Measurements from ENCODE around the gene AKR7A2.

Gene AKR7A2

GRCh38 chr1:19342062-19342750 is 30.3 kb upstream of the AKR7A2 start:
- Histone ChIP-seq H3K4me1 (ENCODE audit: insufficient read depth, low read length) (peaks cover 15% of the 10 kb centered on the region), H3K27me3 (ENCODE audit: control insufficient read depth in 1 of 2, insufficient read depth in 2 of 2, low read length in 2 of 2) (no peaks in the 10 kb centered on the region), H3K27ac (ENCODE audit: low read depth, low read length) (no peak overlapping the region), H3K36me3 (ENCODE audit: insufficient read depth, low read length) (peaks cover 46% of the 10 kb centered on the region), H3K9ac (ENCODE audit: low read length) (no peak overlapping the region), H3K9me3 (ENCODE audit: low read length) (no peaks in the 10 kb centered on the region), H3K4me3 (ENCODE audit: low read depth in 1 of 2, low read length in 2 of 2) (no peak overlapping the region)

- no peak overlapping the region for H3K9ac ChIP-seq (ENCODE audit: low read length)
- no peak overlapping the region for H3K27ac ChIP-seq (ENCODE audit: low read depth, low read length)
- peaks cover 46% of the 10 kb centered on the region for H3K36me3 ChIP-seq (ENCODE audit: insufficient read depth, low read length)
- no peaks in the 10 kb centered on the region for H3K27me3 ChIP-seq (ENCODE audit: control insufficient read depth in 1 of 2, insufficient read depth in 2 of 2, low read length in 2 of 2)
- no peaks in the 10 kb centered on the region for H3K9me3 ChIP-seq (ENCODE audit: low read length)
- no peak overlapping the region for H3K4me3 ChIP-seq (ENCODE audit: low read depth in 1 of 2, low read length in 2 of 2)
- peaks cover 13% of the 10 kb centered on the region for H3K4me1 ChIP-seq (ENCODE audit: insufficient read depth, low read length)
Measured at GRCh38 chr1:19341201-19342061, 29.5 kb upstream of the AKR7A2 start.

GRCh38 chr1:19340387-19340937 is 28.5 kb upstream of the AKR7A2 start:
- H3K4me3 ChIP-seq (ENCODE audit: low read depth in 1 of 2, low read length in 2 of 2): no peak overlapping the region
- no peaks in the 10 kb centered on the region for H3K9me3 ChIP-seq (ENCODE audit: low read length)
- H3K27me3 ChIP-seq (ENCODE audit: control insufficient read depth in 1 of 2, insufficient read depth in 2 of 2, low read length in 2 of 2): no peaks in the 10 kb centered on the region
- H3K4me1 ChIP-seq (ENCODE audit: insufficient read depth, low read length): peaks cover 13% of the 10 kb centered on the region
- H3K9ac ChIP-seq (ENCODE audit: low read length): no peak overlapping the region
- peaks cover 45% of the 10 kb centered on the region for H3K36me3 ChIP-seq (ENCODE audit: insufficient read depth, low read length)
- H3K27ac ChIP-seq (ENCODE audit: low read depth, low read length): no peak overlapping the region

GRCh38 chr1:19339214-19339861 is 27.4 kb upstream of the AKR7A2 start:
- H3K36me3 ChIP-seq (ENCODE audit: insufficient read depth, low read length): peaks cover 34% of the 10 kb centered on the region

GRCh38 chr1:19338323-19338762 is 26.4 kb upstream of the AKR7A2 start:
- Histone ChIP-seq H3K9me3 (ENCODE audit: low read length) (no peaks in the 10 kb centered on the region), H3K27me3 (ENCODE audit: control insufficient read depth in 1 of 2, insufficient read depth in 2 of 2, low read length in 2 of 2) (no peaks in the 10 kb centered on the region), H3K36me3 (ENCODE audit: insufficient read depth, low read length) (peaks cover 24% of the 10 kb centered on the region), H3K9ac (ENCODE audit: low read length) (no peak overlapping the region), H3K27ac (ENCODE audit: low read depth, low read length) (no peak overlapping the region), H3K4me3 (ENCODE audit: low read depth in 1 of 2, low read length in 2 of 2) (no peak overlapping the region), H3K4me1 (ENCODE audit: insufficient read depth, low read length) (peaks cover 5% of the 10 kb centered on the region)

More at GRCh38 chr1:19339214-19339861, 27.4 kb upstream of the AKR7A2 start:
- Histone ChIP-seq H3K9ac (ENCODE audit: low read length) (no peak overlapping the region), H3K27ac (ENCODE audit: low read depth, low read length) (no peak overlapping the region), H3K27me3 (ENCODE audit: control insufficient read depth in 1 of 2, insufficient read depth in 2 of 2, low read length in 2 of 2) (no peaks in the 10 kb centered on the region), H3K4me1 (ENCODE audit: insufficient read depth, low read length) (peaks cover 8% of the 10 kb centered on the region), H3K9me3 (ENCODE audit: low read length) (no peaks in the 10 kb centered on the region), H3K4me3 (ENCODE audit: low read depth in 1 of 2, low read length in 2 of 2) (no peak overlapping the region)

- Histone ChIP-seq H3K36me3 (ENCODE audit: insufficient read depth, low read length) (peaks cover 19% of the 10 kb centered on the region), H3K9ac (ENCODE audit: low read length) (no peak overlapping the region), H3K27ac (ENCODE audit: low read depth, low read length) (no peak overlapping the region), H3K27me3 (ENCODE audit: control insufficient read depth in 1 of 2, insufficient read depth in 2 of 2, low read length in 2 of 2) (no peaks in the 10 kb centered on the region), H3K4me1 (ENCODE audit: insufficient read depth, low read length) (peaks cover 5% of the 10 kb centered on the region), H3K9me3 (ENCODE audit: low read length) (no peaks in the 10 kb centered on the region), H3K4me3 (ENCODE audit: low read depth in 1 of 2, low read length in 2 of 2) (no peak overlapping the region)
Measured at GRCh38 chr1:19337289-19337688, 25.3 kb upstream of the AKR7A2 start.

- Histone ChIP-seq H3K9me3 (ENCODE audit: low read length) (no peaks in the 10 kb centered on the region), H3K27ac (ENCODE audit: low read depth, low read length) (no peak overlapping the region), H3K4me1 (ENCODE audit: insufficient read depth, low read length) (peaks cover under 1% of the 10 kb centered on the region), H3K4me3 (ENCODE audit: low read depth in 1 of 2, low read length in 2 of 2) (no peak overlapping the region), H3K36me3 (ENCODE audit: insufficient read depth, low read length) (peaks cover 26% of the 10 kb centered on the region), H3K9ac (ENCODE audit: low read length) (no peak overlapping the region), H3K27me3 (ENCODE audit: control insufficient read depth in 1 of 2, insufficient read depth in 2 of 2, low read length in 2 of 2) (no peaks in the 10 kb centered on the region)
Measured at GRCh38 chr1:19336543-19336942, 24.6 kb upstream of the AKR7A2 start.

GRCh38 chr1:19333587-19334354 is 21.8 kb upstream of the AKR7A2 start:
- no peaks in the 10 kb centered on the region for H3K4me1 ChIP-seq (ENCODE audit: insufficient read depth, low read length)
- H3K4me3 ChIP-seq (ENCODE audit: low read depth in 1 of 2, low read length in 2 of 2): no peak overlapping the region
- H3K27me3 ChIP-seq (ENCODE audit: control insufficient read depth in 1 of 2, insufficient read depth in 2 of 2, low read length in 2 of 2): no peaks in the 10 kb centered on the region
- no peak overlapping the region for H3K27ac ChIP-seq (ENCODE audit: low read depth, low read length)
- peaks cover 20% of the 10 kb centered on the region for H3K36me3 ChIP-seq (ENCODE audit: insufficient read depth, low read length)
- no peaks in the 10 kb centered on the region for H3K9me3 ChIP-seq (ENCODE audit: low read length)
- H3K9ac ChIP-seq (ENCODE audit: low read length): no peak overlapping the region

GRCh38 chr1:19332832-19333231 is 20.9 kb upstream of the AKR7A2 start:
- H3K27me3 ChIP-seq (ENCODE audit: control insufficient read depth in 1 of 2, insufficient read depth in 2 of 2, low read length in 2 of 2): no peaks in the 10 kb centered on the region
- no peak overlapping the region for H3K4me3 ChIP-seq (ENCODE audit: low read depth in 1 of 2, low read length in 2 of 2)
- no peaks in the 10 kb centered on the region for H3K4me1 ChIP-seq (ENCODE audit: insufficient read depth, low read length)
- no peak overlapping the region for H3K27ac ChIP-seq (ENCODE audit: low read depth, low read length)
- H3K36me3 ChIP-seq (ENCODE audit: insufficient read depth, low read length): peaks cover 28% of the 10 kb centered on the region
- no peak overlapping the region for H3K9ac ChIP-seq (ENCODE audit: low read length)
- H3K9me3 ChIP-seq (ENCODE audit: low read length): no peaks in the 10 kb centered on the region

GRCh38 chr1:19331262-19331878 is 19.4 kb upstream of the AKR7A2 start:
- Histone ChIP-seq H3K9me3 (ENCODE audit: low read length) (no peaks in the 10 kb centered on the region), H3K27me3 (ENCODE audit: control insufficient read depth in 1 of 2, insufficient read depth in 2 of 2, low read length in 2 of 2) (no peaks in the 10 kb centered on the region), H3K9ac (ENCODE audit: low read length) (no peak overlapping the region), H3K36me3 (ENCODE audit: insufficient read depth, low read length) (peaks cover 38% of the 10 kb centered on the region), H3K27ac (ENCODE audit: low read depth, low read length) (no peak overlapping the region), H3K4me1 (ENCODE audit: insufficient read depth, low read length) (no peaks in the 10 kb centered on the region), H3K4me3 (ENCODE audit: low read depth in 1 of 2, low read length in 2 of 2) (no peak overlapping the region)
